Stimulated activated naive CD8-positive, alpha-beta T cell treated with anti-CD3 and anti-CD28 coated beads, Interleukin-15, amount 100 ng/mL, for 72 hours (primary cell): ENCODE results near the gene NUB1.

Source experiments
- ATAC-seq: fragments of 150-1000 bp; cut with Tn5 transposase; 2 replicates; pipeline ENCODE4 v1.10.0; 2021; ENCODE audit warnings: mild to moderate bottlenecking, moderate library complexity
- DNase-seq, 2 donors: peaks; one replicate each; pipeline ENCODE4 v3.0.0; 2021 to 2022
- H3K27ac Mint-ChIP-seq, 2 donors: one replicate each; pipeline ENCODE4 v1.8.0; 2022; ENCODE audit warnings: mild to moderate bottlenecking in 2 of 2, mixed read lengths in 2 of 2, moderate library complexity in 2 of 2
- H3K27me3 Mint-ChIP-seq: one replicate; pipeline ENCODE4 v1.8.0; 2022; ENCODE audit warnings: mixed read lengths
- H3K4me1 Mint-ChIP-seq: one replicate; pipeline ENCODE4 v1.8.0; 2022; ENCODE audit warnings: mild to moderate bottlenecking, mixed read lengths
- H3K4me3 Mint-ChIP-seq, 2 donors: one replicate each; pipeline ENCODE4 v1.8.0; 2022; ENCODE audit warnings: mild to moderate bottlenecking in 2 of 2, mixed read lengths in 2 of 2, moderate library complexity in 1 of 2
- H3K9me3 Mint-ChIP-seq, 2 donors: one replicate each; pipeline ENCODE4 v1.8.0; 2022; ENCODE audit warnings: mixed read lengths in 2 of 2

The NUB1 gene

DNA sequence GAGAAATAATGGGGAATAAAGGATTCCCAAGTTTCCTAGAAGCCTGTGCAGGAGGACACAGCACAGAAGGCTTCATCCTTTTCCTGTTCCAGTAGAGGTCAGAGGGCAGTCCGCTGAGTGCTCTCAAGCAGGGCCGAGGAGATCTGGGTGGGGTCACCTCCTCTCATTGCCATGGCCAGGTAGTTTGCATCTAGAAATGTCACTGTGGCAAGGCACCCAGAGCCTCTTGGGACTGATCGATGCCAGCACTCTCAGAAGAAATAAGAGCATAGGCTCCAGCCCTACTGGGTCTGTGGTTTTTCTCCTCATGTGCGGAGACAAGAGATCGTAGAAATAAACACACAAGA is 7.9 kb downstream of the NUB1 start:
- no peaks in the 10 kb centered on the region for H3K27me3 Mint-ChIP-seq
- H3K27ac Mint-ChIP-seq: peak overlapping the region; percentile 97 to 98
- DNase-seq (no peak), ATAC-seq (peak; percentile 63)
- peaks cover 68% of the 10 kb centered on the region for H3K4me1 Mint-ChIP-seq
- peak overlapping the region; percentile 72 to 91 for H3K4me3 Mint-ChIP-seq
- no peaks in the 10 kb centered on the region for H3K9me3 Mint-ChIP-seq

DNA sequence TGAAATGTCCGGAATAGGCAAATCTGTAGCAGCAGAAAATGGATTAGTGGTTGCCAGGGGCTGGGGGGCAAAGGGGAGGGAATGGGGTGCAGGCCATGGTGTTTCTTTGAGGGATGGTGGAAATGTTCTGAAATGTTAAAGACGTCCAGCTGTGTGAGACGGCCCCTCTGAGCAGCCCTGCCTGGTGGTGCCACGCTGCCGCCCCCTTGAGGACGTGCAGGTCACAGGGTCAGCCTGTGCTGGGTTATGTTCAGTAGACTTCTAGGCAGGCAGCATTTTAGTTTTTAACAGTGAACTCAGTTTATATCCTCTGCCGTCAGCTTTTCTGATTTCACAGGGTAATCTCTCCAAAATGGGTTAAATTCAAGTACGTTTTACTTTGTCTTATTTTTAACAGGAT is 9.4 kb downstream of the NUB1 start:
- peaks cover 60% of the 10 kb centered on the region for H3K4me1 Mint-ChIP-seq
- peak overlapping the region; percentile 92 to 96 for H3K27ac Mint-ChIP-seq
- H3K27me3 Mint-ChIP-seq: no peaks in the 10 kb centered on the region
- DNase-seq (peak; percentile 40 to 51), ATAC-seq (no peak)
- H3K4me3 Mint-ChIP-seq: peak overlapping the region; percentile 65 to 66
- no peaks in the 10 kb centered on the region for H3K9me3 Mint-ChIP-seq

DNA sequence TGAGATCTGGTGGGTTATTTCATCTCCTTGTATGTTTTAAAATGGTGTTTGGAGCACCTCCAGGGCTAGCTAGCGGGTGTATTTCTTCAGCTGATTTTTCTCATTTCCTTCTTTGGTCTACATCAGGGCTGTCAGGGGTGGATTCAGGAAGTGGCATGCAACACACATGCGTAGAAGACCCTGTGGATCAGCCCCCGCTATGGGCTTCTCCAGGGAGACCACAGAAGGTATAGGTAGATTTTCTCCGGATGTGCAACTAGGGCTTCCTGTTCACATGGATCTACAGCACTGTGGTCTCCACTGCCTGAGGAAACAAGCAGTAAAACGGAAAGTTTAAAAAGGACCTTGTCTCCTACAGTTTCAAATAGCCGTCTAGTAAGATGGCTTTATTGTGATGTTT is 10.4 kb downstream of the NUB1 start:
- Mint-ChIP-seq H3K27ac (peak overlapping the region; percentile 92 to 96), H3K4me1 (peaks cover 54% of the 10 kb centered on the region), H3K9me3 (no peaks in the 10 kb centered on the region), H3K4me3 (peak overlapping the region; percentile 74 to 77), H3K27me3 (no peaks in the 10 kb centered on the region)
- peak; percentile 68 for ATAC-seq
- DNase-seq: peak; percentile 32 to 76

DNA sequence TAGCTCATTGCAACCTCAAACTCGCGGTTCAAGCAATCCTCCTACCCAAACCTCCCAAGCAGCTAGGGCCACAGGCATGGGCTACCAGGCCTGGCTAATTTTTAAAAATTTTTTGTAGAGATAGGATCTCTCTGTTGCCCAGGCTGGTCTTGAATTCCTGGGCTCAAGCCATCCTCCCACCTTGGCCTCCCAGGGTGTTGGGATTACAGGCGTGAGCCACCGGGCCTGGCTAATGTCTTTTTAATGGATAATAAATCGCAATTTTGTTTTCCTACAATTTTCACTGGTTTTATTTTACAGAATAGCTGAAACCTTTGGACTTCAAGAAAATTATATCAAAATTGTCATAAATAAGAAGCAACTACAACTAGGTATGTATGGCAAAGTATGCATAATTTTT is 10.9 kb downstream of the NUB1 start:
- Mint-ChIP-seq H3K4me1 (peaks cover 52% of the 10 kb centered on the region), H3K9me3 (no peaks in the 10 kb centered on the region), H3K27me3 (no peaks in the 10 kb centered on the region), H3K27ac (peak overlapping the region in 1 of 2 donors; percentile 96), H3K4me3 (no peak overlapping the region)
- DNase-seq (no peak), ATAC-seq (no peak)

DNA sequence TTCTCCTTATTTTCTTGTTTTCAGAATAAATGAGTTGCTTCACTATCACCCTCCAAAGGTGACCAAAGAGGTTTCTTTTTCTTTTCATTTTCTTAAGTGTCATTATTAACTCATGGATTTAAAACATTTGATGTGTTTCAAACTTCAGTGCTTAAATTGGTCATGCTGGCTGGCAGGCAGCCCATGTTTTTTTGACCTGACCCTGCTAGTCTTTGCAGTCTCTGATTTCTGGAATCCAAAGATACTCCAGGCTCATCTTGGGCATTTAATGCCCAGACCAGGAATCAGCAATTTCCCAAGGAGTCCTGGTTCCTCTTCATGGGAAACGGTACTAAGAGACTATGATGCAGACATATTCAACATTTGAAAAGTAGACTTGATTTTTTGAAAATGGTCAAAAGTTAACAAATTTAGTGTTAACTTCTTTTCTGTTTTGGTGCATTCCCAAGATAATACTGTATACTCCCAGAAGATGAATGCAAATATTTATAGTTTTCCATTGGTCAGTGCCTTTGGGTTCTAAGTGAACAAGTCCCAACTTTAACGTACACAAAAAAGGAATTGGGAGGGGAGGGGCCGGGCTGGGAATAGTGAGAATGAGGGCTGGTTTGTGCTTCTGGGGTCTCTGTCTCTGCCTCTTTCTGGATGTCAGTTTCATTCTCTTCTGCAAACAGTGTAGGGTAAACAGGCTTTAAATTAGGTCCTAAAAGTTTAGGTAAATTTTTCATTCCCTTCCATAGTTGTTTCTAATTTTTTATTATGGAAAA is 19.8 kb downstream of the NUB1 start:
- H3K27ac Mint-ChIP-seq: peak overlapping the region in 1 of 2 donors; percentile 13
- H3K4me3 Mint-ChIP-seq: no peak overlapping the region
- ATAC-seq: no peak
- H3K4me1 Mint-ChIP-seq: peaks cover 5% of the 10 kb centered on the region
- H3K27me3 Mint-ChIP-seq: no peaks in the 10 kb centered on the region
- no peaks in the 10 kb centered on the region for H3K9me3 Mint-ChIP-seq
- DNase-seq: no peak

DNA sequence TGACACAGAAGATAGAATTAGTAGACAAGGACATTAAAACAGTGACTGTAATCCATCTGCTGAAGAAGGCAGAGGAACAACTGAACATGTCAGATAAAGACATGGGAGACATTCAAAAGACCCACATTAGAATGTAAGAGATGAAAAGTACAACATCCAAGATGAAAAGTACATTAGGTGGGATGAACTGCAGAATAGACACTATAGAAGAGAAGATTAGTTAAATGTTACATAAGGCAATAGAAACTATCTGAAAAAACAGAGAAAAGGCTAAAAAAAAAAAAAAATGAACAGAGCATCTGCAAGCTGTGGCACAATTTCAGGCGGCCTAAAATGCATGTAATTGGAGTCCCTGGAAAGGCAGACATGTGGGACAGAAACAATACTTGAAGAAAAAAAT is 21.6 kb downstream of the NUB1 start:
- Mint-ChIP-seq H3K27ac (no peak overlapping the region), H3K4me1 (peaks cover 8% of the 10 kb centered on the region), H3K4me3 (no peak overlapping the region), H3K9me3 (no peaks in the 10 kb centered on the region), H3K27me3 (no peaks in the 10 kb centered on the region)
- ATAC-seq (no peak), DNase-seq (no peak)

DNA sequence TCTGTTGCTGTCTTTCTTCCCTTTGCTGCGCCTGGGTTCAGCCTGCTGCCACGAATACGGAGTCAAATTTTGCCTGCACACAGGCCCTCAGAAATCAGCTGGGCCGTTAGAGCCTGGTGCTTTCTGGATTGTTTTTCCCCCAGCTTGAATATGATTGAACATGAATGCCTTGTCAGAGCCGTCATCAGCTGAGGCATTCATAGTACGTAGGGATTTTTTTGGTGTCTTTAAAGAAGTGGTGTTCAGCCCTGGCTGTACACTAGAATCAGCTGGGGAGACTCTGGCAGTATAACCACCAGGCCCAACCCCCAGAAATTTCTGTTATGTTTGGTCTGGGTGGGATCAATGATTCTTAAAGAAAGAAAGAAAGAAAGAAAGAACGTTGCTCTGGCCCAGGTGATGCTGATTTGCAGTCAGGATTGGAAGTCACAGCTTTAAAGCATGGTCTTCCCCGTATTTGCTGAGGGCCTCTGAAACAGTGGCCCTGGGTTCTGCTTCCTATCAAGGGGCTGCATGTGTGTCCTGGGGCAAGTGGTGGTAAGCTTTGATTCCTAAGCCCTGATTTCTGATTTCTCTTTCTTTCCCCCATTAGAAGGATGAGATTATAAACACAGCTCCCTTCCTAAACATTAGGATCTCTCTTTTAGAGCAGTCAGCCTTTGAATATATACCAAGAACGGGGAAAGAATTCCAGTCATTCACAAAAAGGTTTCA is 24.7 kb downstream of the NUB1 start:
- Mint-ChIP-seq H3K9me3 (no peaks in the 10 kb centered on the region), H3K4me1 (peaks cover 11% of the 10 kb centered on the region), H3K27me3 (no peaks in the 10 kb centered on the region), H3K27ac (no peak overlapping the region), H3K4me3 (no peak overlapping the region)
- DNase-seq (no peak), ATAC-seq (no peak)

DNA sequence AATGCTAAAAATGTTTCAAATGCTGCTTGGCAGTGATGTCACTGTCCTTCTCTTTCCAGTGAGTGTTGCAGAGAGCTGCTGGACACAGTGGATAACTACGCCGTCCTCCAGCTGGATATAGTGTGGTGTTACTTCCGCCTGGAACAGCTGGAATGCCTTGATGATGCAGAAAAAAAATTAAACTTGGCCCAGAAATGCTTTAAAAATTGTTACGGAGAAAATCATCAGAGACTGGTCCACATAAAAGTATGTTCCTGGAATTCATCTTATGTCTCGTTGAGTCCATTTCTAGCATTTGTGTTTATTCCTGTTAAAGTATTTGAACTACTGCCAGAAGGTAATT is 25.2 kb downstream of the NUB1 start:
- no peak overlapping the region for H3K27ac Mint-ChIP-seq
- H3K27me3 Mint-ChIP-seq: no peaks in the 10 kb centered on the region
- no peak for ATAC-seq
- no peaks in the 10 kb centered on the region for H3K9me3 Mint-ChIP-seq
- no peak for DNase-seq
- peaks cover 11% of the 10 kb centered on the region for H3K4me1 Mint-ChIP-seq
- H3K4me3 Mint-ChIP-seq: no peak overlapping the region

DNA sequence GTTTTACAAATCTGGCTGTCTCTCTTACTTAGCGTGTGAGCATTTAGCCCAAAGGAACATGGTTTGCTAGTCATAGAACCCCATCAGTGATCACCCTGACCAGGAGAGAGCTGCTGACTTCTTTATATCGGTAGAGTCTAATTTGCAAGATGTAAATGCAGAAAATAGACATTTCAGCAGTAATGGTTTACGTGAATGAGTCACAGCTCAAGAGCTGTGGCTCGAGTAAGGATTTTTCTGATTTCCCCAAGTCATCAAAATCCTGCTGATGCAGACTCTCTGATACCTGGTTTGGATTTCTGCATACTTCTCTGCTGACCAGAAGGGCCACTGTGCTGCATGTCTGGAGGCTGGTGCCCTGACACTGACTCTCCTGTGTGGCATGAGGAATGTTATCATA is 25.7 kb downstream of the NUB1 start:
- Mint-ChIP-seq H3K4me3 (no peak overlapping the region), H3K27ac (no peak overlapping the region), H3K27me3 (no peaks in the 10 kb centered on the region), H3K9me3 (no peaks in the 10 kb centered on the region), H3K4me1 (peaks cover 11% of the 10 kb centered on the region)
- no peak for ATAC-seq
- DNase-seq: no peak

DNA sequence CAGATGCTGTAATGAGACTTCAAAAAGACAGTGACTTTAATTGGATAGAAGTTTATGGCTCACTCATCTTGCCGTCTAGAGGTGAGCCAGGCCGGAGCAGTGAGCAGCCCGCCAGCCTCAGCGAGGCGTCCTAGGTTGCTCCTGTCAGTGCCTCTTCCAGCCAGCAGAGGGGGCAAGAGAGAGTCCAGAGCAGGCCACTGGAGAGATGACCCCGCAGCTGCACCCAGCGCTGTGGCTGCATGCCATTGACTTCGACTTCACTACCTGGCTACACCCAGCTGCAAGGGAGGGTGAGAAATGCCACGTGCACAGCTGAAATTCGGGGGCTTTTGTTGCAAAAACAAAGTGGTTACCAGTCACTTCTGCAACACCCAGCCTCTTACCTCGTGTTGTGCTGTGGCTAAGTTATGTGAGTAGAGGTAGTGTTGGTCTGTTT is 26.5 kb downstream of the NUB1 start:
- H3K4me3 Mint-ChIP-seq: no peak overlapping the region
- H3K4me1 Mint-ChIP-seq: peaks cover 11% of the 10 kb centered on the region
- no peak overlapping the region for H3K27ac Mint-ChIP-seq
- H3K9me3 Mint-ChIP-seq: no peaks in the 10 kb centered on the region
- ATAC-seq: peak; percentile 99
- peak; percentile 79 to 80 for DNase-seq
- no peaks in the 10 kb centered on the region for H3K27me3 Mint-ChIP-seq

DNA sequence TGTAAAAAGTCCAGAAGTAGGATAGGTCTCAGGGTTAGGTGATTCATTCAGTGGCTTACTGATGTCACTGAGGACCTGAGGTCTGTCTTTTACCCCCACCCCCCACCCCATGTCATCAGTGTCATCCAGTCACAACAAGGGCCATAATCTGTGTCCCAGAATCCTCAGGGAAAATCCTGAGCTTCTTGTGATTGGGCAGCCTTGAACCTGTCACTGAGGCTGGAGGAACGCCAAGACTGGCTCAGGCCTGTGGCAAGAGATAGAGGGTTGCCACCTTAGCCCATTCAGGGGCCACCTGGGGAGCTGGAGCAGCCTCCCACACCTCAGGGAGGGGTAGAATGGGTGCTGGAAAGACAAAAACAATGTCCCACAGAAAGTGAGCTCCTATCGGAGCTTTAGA is 29.7 kb downstream of the NUB1 start:
- DNase-seq (no peak), ATAC-seq (no peak)
- no peak overlapping the region for H3K4me3 Mint-ChIP-seq
- peaks cover 6% of the 10 kb centered on the region for H3K4me1 Mint-ChIP-seq
- H3K9me3 Mint-ChIP-seq: no peaks in the 10 kb centered on the region
- no peaks in the 10 kb centered on the region for H3K27me3 Mint-ChIP-seq
- H3K27ac Mint-ChIP-seq: no peak overlapping the region

DNA sequence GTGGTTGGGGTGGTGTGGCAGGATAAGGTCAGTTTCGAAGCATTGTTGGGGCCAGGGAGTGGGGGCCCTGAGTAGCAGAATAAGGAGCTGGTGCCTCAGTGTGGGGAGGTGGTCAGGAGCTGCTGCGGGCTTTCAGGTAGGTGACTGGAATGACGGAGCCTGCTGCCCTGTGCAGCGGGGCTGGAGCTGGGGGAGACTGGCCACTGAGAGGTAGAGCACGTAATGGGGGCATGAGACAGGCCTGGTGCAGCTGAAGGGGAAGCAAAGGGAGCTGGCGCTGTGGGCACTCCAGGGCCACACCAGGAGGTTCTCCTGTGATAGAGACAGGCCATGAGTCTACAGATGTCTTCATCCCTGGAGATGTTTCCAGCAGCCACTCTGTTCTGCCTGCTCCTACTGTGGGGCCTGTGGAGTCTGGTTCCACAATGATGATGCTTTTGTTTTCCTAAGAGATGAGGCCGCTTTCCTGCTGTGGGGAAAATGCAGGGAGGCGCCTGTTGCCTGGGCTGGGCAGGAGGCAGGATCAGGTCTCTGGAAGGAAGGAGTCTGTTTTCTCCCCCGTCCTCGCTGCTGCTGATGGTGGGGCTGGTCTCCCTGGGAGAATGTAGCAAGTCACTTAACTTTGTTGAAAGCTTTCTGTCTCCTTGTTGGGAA is 31.1 kb downstream of the NUB1 start:
- DNase-seq (no peak), ATAC-seq (no peak)
- H3K4me1 Mint-ChIP-seq: peaks cover 6% of the 10 kb centered on the region
- H3K9me3 Mint-ChIP-seq: no peaks in the 10 kb centered on the region
- H3K27ac Mint-ChIP-seq: no peak overlapping the region
- H3K27me3 Mint-ChIP-seq: no peaks in the 10 kb centered on the region
- H3K4me3 Mint-ChIP-seq: no peak overlapping the region

DNA sequence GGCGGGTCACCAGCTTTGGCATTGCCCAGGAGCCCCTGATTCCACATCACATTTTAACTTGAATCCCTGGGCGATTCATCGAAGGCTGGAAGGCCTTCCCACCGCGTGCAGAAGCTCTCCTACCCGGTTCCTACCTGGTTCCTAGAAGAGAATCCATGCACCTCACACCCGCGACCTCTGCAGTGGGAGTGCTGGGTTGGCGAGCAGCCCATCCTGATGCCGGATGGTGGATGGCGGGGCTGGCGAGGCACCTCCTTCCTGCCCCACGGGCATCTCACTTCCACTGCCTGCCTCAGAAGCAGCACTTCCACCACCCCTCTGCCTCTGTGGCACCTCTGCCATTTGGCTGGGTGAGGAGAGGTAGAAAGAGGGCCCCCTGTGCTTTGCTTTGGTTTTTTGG is 32.0 kb downstream of the NUB1 start:
- no peak overlapping the region for H3K4me3 Mint-ChIP-seq

DNA sequence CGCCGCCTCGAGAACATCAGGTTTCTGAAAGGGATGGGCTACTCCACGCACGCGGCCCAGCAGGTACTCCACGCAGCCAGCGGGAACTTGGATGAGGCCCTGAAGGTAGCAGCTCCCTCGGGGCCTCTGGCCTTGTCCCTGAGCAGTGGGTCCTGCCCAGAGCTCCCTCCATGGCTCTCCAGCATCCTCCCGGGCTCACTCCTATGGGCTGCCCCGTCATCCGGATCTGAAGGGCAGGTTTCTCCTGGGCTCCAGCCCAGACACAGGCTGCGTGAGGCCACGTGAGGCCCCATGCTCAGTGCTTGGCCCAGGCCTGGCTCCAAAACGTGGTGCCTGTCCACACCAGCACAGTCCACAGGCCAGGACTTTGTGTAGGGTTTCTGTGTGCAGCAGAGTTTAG is 32.5 kb downstream of the NUB1 start:
- H3K4me3 Mint-ChIP-seq: no peak overlapping the region
- peak overlapping the region in 1 of 2 donors; percentile 15 for H3K27ac Mint-ChIP-seq
- H3K4me1 Mint-ChIP-seq: no peaks in the 10 kb centered on the region
- no peaks in the 10 kb centered on the region for H3K9me3 Mint-ChIP-seq
- DNase-seq (no peak), ATAC-seq (no peak)
- H3K27me3 Mint-ChIP-seq: no peaks in the 10 kb centered on the region

More for the DNA sequence above, 32.0 kb downstream of the NUB1 start:
- Mint-ChIP-seq H3K27me3 (no peaks in the 10 kb centered on the region), H3K9me3 (no peaks in the 10 kb centered on the region), H3K4me1 (no peaks in the 10 kb centered on the region), H3K27ac (no peak overlapping the region)
- ATAC-seq (no peak), DNase-seq (no peak)

DNA sequence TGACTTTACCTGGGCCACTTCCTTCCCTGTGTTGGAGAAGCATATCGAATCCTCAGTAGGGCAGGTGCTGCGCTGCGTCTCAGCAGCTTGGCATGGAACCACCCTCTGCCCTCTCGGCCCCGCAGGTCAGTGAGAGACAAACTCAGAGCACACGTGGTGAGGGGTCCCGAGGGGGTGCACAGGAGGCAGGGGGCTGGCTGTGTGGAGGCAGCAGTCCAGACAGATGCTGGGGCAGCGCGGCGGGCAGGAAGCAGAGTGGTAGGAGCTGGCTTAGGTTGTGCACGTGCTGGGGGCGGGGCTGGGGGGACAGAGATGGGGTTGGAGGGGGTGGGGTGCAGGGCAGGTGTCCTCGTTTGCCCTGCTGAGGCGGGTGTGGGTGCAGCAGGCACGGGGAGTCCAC is 33.1 kb downstream of the NUB1 start:
- no peak for DNase-seq
- Mint-ChIP-seq H3K4me1 (no peaks in the 10 kb centered on the region), H3K27ac (peak overlapping the region in 1 of 2 donors; percentile 74), H3K9me3 (no peaks in the 10 kb centered on the region), H3K27me3 (no peaks in the 10 kb centered on the region), H3K4me3 (no peak overlapping the region)
- no peak for ATAC-seq

DNA sequence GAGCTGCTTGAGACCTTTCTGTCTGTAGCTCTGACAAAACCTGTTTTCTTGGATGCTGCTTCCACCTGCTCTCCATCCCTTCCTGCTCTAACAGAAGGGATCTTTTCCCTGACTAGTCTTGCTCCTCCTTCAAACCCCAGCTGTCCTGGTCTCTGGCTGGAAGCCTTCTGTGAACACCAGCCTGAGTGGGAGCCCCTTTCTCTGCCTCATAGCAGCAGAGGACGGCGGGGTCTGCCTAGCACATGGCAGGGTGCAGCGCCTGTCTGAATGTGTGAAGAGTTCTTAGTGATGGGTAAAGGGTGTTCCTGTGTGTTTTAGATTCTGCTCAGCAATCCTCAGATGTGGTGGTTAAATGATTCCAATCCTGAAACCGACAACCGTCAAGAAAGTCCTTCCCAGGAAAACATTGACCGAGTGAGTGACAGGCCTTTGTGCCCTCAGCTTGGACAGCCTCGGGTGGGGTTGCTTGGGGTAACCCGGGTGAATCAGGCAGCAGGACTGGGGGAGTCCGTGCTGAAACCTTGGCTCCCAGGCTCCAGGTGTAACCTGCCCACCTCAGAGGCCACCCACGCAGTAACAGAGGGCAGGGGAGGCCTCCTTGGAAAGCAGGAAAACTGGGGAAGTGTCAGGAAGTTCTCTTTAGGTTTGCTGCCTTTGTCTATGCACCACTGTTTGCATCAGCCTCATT is 34.1 kb downstream of the NUB1 start:
- ATAC-seq (no peak), DNase-seq (no peak)
- Mint-ChIP-seq H3K4me3 (no peak overlapping the region), H3K9me3 (no peaks in the 10 kb centered on the region), H3K27ac (no peak overlapping the region), H3K4me1 (peaks cover 3% of the 10 kb centered on the region), H3K27me3 (no peaks in the 10 kb centered on the region)
